AG10803 (cell line): ENCODE results near the gene GZF1.

Source experiments
- DNase-seq: peaks from one replicate; pipeline ENCODE4 v3.0.0; 2010; ENCODE audit warnings: low read depth
- H3K4me3 ChIP-seq: 2 replicates; pipeline ENCODE4 v1.5.1; 2011; ENCODE audit warnings: mild to moderate bottlenecking, low read length, control low read depth
- TF ChIP-seq, protein P1 (sequence below): conservative IDR thresholded peaks from 2 replicates; pipeline ENCODE4 v1.5.1; 2011; ENCODE audit warnings: mild to moderate bottlenecking, low read length, control low read depth, inconsistent platforms

Gene GZF1

DNA sequence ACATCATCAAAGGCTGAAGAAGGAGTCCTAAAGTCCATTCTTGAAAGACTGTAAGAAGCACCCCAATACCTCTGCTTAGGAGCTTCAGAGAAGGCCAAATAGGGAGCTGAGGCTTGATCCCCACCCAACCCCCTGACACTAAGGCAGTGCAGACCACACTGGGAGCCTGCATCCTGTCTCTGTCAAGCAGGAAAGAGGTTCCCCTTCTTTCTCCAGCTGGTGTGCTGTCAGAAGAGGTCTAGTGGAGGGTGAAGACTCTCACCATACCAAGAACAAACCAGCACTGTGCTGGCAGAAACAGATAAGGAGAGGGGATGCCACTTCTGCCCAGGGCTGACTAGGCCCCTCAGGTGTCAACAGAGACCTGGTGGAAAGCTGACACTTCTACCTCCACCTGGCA is 19.9 kb downstream of the GZF1 start:
- DNase-seq = no peak
- TF ChIP-seq, protein P1, sequence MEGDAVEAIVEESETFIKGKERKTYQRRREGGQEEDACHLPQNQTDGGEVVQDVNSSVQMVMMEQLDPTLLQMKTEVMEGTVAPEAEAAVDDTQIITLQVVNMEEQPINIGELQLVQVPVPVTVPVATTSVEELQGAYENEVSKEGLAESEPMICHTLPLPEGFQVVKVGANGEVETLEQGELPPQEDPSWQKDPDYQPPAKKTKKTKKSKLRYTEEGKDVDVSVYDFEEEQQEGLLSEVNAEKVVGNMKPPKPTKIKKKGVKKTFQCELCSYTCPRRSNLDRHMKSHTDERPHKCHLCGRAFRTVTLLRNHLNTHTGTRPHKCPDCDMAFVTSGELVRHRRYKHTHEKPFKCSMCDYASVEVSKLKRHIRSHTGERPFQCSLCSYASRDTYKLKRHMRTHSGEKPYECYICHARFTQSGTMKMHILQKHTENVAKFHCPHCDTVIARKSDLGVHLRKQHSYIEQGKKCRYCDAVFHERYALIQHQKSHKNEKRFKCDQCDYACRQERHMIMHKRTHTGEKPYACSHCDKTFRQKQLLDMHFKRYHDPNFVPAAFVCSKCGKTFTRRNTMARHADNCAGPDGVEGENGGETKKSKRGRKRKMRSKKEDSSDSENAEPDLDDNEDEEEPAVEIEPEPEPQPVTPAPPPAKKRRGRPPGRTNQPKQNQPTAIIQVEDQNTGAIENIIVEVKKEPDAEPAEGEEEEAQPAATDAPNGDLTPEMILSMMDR = no peak
- no peak overlapping the region for H3K4me3 ChIP-seq

DNA sequence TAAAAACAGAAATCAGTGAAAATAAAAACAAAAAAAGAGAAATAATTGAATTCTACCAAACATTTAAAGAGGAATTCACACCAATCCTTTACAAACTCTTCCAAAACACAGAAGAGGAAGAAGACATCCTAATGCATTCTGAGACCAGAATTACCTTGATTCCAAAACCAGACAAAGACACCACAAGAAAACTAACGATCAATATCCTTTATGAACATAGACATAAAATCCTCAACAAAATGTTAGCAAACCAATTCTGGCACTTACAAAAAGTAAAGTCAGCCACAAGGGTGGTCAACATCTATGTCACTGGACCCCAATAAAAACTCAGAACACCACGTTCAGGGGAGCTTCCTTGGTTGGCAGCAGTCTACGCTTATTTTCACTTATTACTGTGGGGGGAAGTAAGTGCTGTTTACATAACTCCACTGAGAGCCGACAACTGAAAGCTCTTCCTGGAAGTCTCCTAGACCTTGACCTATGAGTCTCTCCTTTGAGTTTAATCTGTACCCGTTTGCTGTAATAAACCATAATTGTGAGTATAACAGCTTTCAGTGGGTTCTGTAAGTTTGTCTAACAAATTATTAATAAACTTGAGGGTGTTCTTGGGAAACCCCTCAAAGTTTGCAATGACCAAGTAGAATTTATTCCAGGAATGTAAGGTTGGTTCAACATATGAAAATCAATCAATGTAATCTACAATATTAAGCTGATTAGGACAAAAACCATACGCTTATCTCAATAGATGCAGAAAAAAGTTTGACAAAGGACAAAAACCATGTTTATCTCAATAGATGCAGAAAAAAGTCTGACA is 24.5 kb downstream of the GZF1 start:
- TF ChIP-seq, protein P1 = no peak
- DNase-seq = no peak
- no peak overlapping the region for H3K4me3 ChIP-seq

DNA sequence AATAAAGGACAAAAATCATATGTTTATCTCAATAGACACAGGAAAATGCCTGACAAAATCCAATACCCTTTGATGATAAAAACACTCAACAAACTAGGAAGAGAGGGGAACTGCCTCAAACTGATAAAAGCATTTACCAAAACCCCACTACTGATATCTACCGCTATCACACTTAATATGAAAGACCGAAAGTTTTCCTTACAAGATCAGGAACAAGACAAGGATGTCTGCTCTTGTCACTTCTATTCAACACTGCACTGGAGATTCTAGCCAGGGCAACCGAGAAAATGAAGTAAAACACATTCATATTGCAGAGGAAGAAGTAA is 25.1 kb downstream of the GZF1 start:
- no peak for DNase-seq
- TF ChIP-seq, protein P1 = no peak
- no peak overlapping the region for H3K4me3 ChIP-seq

DNA sequence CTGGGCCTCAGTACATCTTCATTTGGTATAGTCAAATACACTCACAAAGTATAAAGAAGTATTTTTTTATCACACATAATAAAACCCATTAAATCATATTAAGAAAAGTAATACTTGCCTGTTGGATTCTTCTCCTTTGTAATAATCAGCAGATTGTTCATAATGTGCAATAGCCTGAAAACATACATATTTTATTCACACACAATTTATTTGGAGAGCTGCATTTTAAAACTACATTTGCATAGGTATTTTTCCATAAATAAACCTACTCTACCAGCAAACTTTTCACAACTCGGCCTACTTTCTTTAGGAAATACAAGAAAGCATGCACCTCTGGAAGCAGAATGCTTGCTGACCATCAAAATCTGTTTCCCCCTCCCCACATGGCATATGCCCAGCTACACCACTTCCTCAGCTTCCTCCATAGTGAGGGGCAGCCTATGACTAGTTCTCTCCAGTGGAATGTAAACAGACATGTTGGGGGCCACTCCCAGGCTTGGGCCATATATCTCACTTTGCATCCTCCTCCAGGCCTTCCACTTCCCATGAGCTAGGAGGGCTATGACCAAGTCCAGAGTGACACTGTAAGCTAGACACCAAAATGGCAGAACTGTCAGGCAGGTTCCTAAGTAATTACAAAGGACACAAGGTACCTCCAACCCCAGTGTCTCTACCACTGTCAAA is 28.3 kb downstream of the GZF1 start:
- TF ChIP-seq, protein P1 = no peak
- no peak overlapping the region for H3K4me3 ChIP-seq

DNA sequence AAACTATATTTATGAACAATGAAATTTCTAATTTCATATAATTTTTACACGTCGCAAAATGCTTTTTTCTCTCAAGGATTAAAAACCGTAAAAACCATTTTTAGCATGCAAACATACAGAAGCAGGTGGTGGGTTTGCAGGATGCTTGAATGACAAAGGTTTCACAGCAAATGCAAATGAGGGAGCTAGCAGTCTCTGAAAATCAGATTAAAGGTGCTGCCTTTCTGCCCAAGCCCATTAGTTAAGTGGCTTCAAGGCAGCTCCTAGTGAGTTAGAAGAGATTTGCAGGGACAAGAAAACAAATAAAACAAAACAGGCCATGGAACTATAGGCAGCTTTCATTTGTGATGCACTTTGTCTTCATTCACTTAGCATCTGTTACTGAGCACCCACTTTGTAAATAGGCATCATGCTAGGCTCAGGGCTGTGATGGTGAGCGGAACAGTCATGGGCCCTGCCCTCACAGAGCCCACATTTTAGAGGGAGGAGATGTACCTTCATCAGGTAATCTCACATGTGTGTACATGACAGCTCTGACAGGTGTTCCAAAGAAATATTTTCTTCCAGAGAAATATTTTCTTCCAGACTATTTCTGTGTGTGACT is 29.8 kb downstream of the GZF1 start:
- TF ChIP-seq, protein P1 = no peak
- no peak for DNase-seq
- H3K4me3 ChIP-seq = no peak overlapping the region

More for the DNA sequence above, 28.3 kb downstream of the GZF1 start:
- DNase-seq = no peak

DNA sequence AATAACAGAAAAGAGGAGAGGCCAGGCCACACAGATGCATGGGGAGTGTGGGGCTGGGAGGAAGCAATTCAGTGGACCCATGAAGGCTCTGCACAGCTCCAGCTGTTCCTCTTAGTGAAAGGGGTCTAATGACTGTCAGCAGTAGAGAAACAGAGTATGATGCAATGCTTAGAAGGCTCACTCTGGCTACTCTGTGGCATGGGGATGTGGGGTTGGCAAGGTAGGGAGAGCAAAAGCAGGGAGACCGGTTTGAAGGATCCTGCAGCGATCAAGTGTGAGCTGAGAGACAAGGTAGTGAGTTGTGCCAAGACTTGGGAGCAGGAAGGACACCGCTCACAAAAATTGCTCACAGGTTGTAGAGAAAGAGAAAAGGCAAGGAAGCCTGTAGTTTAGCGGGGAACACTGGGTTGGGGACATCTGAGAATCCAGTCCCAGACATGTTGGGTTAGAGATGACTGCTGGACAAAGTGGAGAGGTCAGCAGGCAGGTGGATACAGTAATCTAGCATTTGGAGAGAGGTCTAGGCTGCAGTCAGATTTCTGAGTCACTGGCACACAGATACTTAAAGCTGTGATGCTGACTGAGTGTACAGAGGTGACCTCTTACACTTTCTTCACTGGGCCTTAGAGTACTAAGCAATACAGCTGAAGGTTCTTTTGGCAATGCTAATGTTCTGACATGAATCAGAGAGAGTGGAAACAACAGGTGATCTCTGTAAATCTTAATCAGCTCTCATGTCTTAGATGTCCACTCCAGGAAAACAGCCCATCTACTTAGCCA is 32.2 kb downstream of the GZF1 start:
- TF ChIP-seq, protein P1 = no peak
- no peak overlapping the region for H3K4me3 ChIP-seq
- DNase-seq = no peak
